Mucosa of descending colon (tissue), 3 donors: ENCODE measurements around the gene DOCK4. TPM values are rescaled to one million over a fixed set of nuclear protein-coding genes. Genes with fewer than 3 reads are reported as not detected.

ENCODE experiments used
- ATAC-seq: fragments of 200-7000 bp; cut with Tn5 transposase; one replicate; pipeline ENCODE4 v1.9.1; 2020; ENCODE audit warnings: mild to moderate bottlenecking, moderate library complexity
- DNase-seq, 3 donors: peaks; one replicate each; pipeline ENCODE4 v3.0.0-alpha.2; 2020
- H3K36me3 ChIP-seq: fragments of 200-600 bp; one replicate; pipeline ENCODE4 v1.8.0; 2021; ENCODE audit warnings: low read depth, mild to moderate bottlenecking
- H3K4me1 ChIP-seq: fragments of 200-600 bp; one replicate; pipeline ENCODE4 v1.8.0; 2021; ENCODE audit warnings: low read depth, mild to moderate bottlenecking
- H3K4me3 ChIP-seq: fragments of 200-600 bp; one replicate; pipeline ENCODE4 v1.8.0; 2021; ENCODE audit warnings: mild to moderate bottlenecking
- H3K9me3 ChIP-seq: fragments of 200-600 bp; one replicate; pipeline ENCODE4 v1.8.0; 2021; ENCODE audit warnings: mild to moderate bottlenecking
- CTCF ChIP-seq: fragments of 200-600 bp; IDR thresholded peaks from one replicate; pipeline ENCODE4 v1.8.0; 2022; ENCODE audit warnings: antibody characterized with exemption, mild to moderate bottlenecking
- intact Hi-C, 2 donors: fragments of 100-400 bp; cut with DNase I in 1 of 2; cut with micrococcal nuclease in 1 of 2; formaldehyde crosslinking; loops; one replicate each; pipeline versions ENCODE4 v1.11.0 to v1.11.1; 2022; cut with DNase I, micrococcal nuclease
- total RNA-seq, 3 donors: library from RNA; stranded (reverse); fragmentation: NEBNext Ultra II Directional in 2 of 3; extraction: Animal tissue kit (Norgen Biotek cat#: 25700) in 2 of 3; gene quantifications; one replicate each; pipeline versions ENCODE4 v1.2.1 to v1.2.4, GENCODE V29; 2021 to 2023
- donor health status: DM: no; HTN: no; CAD: no; lungs with moderate emphysema.
- donor health status: DM: no; HTN: no; CAD: no.
- donor health status: DM: no; HTN: yes; CAD: no.

The DOCK4 gene
- total RNA-seq, 3 donors from 2014 or later = 9.2 to 18.4 (median 12.7) TPM

- Histone ChIP-seq H3K9me3 (no peaks in the 10 kb centered on the region), H3K36me3 (no peaks in the 10 kb centered on the region), H3K4me1 (no peaks in the 10 kb centered on the region), H3K4me3 (no peak overlapping the region)
- intact Hi-C loops = no loop called here
- no peak for ATAC-seq
- TF ChIP-seq CTCF = no peak
- no peak for DNase-seq
Measured at GRCh38 chr7:112079122-112079521, 127.1 kb downstream of the DOCK4 start.

DNA sequence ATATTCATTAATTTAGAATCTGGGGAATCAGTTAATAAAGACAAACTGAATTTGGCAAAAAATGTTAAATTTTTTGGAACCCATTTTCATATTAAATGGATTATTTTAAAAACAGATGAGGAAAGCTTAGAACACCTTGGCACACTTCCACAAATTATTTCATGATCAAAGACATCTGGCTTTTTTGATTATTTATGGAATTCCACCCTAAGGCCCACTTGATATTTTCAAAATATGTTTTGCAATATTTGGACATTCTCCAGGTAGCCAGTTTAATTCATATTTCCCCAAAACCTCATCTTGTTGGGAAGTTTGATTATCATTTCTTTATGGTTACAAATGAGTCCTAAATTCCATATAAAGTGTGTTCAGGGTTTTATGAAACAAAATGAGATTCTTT, 129.9 kb downstream of the DOCK4 start:
- intact Hi-C loops = no loop called here
- ATAC-seq (no peak), DNase-seq (no peak)
- Histone ChIP-seq H3K4me3 (no peak overlapping the region), H3K36me3 (no peaks in the 10 kb centered on the region), H3K4me1 (no peaks in the 10 kb centered on the region), H3K9me3 (no peaks in the 10 kb centered on the region)
- TF ChIP-seq CTCF = no peak

GRCh38 chr7:112074464-112074863, 131.7 kb downstream of the DOCK4 start:
- Histone ChIP-seq H3K4me1 (no peaks in the 10 kb centered on the region), H3K9me3 (no peaks in the 10 kb centered on the region), H3K4me3 (no peak overlapping the region), H3K36me3 (no peaks in the 10 kb centered on the region)
- no peak for ATAC-seq
- no peak for TF ChIP-seq CTCF
- intact Hi-C loops = no loop called here
- DNase-seq = no peak

- no peaks in the 10 kb centered on the region for H3K36me3 ChIP-seq
- H3K9me3 ChIP-seq = no peaks in the 10 kb centered on the region
- TF ChIP-seq CTCF = no peak
- DNase-seq = no peak
- intact Hi-C loops = no loop called here
- H3K4me1 ChIP-seq = no peaks in the 10 kb centered on the region
- no peak for ATAC-seq
- H3K4me3 ChIP-seq = no peak overlapping the region
Measured at GRCh38 chr7:112073530-112073929, 132.7 kb downstream of the DOCK4 start.

DNA sequence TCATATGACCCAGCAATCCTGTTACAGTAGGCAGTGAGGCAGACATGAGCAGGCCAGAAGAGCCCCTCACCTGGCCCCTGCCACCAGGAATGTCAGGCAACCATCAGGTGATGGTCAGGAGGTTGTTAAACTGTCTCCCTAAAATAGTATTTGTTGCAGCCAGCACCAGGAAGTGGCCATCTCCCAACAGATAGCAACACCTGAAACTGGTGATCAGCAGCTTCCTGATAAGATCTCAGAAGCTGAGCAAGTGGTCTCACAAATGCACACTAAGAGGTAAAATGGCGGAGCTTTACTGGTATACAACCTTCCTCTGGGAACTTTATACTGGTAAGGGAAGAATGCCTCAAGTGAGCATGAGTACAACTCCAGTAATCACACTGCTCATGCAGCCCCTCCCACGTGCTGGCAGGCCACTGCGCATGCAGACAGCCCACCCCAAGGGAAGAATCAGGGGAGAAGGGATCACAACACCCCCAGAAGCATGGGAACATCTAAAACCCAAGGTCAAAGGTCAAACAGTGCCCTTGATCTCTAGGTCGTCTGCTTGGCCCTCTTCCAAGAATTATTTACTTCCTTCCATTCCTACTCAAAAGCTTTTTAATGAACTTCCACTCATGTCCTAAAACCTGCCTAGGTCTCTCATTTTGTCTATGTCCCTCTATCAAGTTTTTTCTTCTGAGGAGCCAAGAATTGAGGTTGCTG, 133.5 kb downstream of the DOCK4 start:
- TF ChIP-seq CTCF = no peak
- Histone ChIP-seq H3K9me3 (no peaks in the 10 kb centered on the region), H3K4me3 (no peak overlapping the region), H3K4me1 (no peaks in the 10 kb centered on the region), H3K36me3 (no peaks in the 10 kb centered on the region)
- ATAC-seq (no peak), DNase-seq (no peak)
- intact Hi-C loops = no loop called here

DNA sequence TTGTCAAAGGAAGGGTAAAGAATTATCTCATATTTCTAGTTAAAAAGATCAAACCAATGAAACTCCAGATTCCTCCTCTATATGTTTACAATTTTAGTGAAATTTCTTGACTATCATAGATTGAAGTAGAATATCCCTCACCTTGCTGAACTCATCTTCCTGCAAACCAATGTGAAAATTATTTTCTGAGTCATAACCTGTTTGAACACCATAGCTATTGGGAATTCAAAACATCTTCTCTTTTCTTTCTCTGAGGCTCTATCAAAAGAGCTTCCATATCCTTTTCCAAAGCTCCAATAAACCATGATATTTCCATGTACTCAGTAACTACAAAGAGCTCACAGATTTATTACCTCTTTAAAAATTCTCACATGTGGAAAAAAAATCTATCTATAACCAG, 134.3 kb downstream of the DOCK4 start:
- H3K4me3 ChIP-seq = no peak overlapping the region
- no peak for TF ChIP-seq CTCF
- no peak for DNase-seq
- no peaks in the 10 kb centered on the region for H3K36me3 ChIP-seq
- no peaks in the 10 kb centered on the region for H3K4me1 ChIP-seq
- no peak for ATAC-seq
- H3K9me3 ChIP-seq = no peaks in the 10 kb centered on the region
- intact Hi-C loops = no loop called here
